Measurements from ENCODE around the gene GTF2F1. TPM values are rescaled to one million over a fixed set of nuclear protein-coding genes. Genes with fewer than 3 reads are reported as not detected.

Gene GTF2F1
- total and polyA plus RNA-seq, 9 of the 15 experiments (the other 6 are each of a cell fraction or from before 2014, with no cell fraction given): 4.7 to 75.4 (median 68.4) TPM

DNA sequence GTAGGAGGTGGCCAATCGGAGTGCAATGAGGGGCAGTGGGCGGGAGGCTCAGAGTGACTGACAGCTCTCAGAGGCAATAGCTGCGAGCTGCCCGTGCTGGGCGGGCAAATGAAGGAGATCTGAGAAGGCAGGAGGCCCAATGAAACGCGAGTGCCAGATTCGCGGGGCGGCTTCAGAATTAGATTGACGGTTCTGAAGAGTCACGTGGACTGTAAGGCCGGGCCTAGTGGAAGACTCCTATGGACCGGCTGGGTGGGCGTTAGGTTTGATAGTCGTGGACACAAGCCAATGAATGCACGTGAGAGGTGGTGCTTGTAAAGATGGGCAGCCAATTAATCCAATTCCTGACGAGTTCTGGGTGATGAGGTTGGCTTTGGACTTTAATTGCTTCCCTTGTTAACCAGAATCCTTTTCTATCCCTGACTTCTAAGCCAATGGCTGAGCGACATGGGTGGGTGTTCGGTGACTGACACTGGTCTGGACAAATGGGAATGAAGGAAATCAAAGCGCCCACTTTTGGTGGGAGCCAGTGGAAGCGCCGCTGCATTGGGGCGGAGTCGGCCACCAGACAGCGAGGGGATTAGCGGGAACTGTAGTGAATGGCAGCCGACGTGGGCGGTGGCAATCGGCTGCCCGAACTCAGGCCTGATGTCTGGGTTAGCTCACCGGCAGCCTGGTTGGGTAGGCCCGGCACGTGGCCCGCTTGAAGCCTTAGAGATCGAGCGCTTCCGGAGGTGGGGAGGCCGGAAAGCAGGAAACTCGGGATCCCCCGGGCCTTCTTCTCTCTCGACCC, 32.2 kb upstream of the GTF2F1 start (continued):
- TF ChIP-seq, protein P1, sequence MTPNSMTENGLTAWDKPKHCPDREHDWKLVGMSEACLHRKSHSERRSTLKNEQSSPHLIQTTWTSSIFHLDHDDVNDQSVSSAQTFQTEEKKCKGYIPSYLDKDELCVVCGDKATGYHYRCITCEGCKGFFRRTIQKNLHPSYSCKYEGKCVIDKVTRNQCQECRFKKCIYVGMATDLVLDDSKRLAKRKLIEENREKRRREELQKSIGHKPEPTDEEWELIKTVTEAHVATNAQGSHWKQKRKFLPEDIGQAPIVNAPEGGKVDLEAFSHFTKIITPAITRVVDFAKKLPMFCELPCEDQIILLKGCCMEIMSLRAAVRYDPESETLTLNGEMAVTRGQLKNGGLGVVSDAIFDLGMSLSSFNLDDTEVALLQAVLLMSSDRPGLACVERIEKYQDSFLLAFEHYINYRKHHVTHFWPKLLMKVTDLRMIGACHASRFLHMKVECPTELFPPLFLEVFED (CRISPR knock-in tag; conservative IDR thresholded peaks at IDR 0.05): peak; percentile 64; the same call in 1 of the 2 replicates
- TF ChIP-seq MCM2 (IDR thresholded peaks at IDR 0.05; ENCODE audit: low read depth): no peak
- TF ChIP-seq RAD51 (IDR thresholded peaks at IDR 0.05; ENCODE audit: borderline replicate concordance, low read depth): peak; percentile 97
- TF ChIP-seq ZZZ3 (IDR thresholded peaks at IDR 0.05): peak; percentile 76
- TF ChIP-seq TFAM (CRISPR knock-in tag; conservative IDR thresholded peaks at IDR 0.05): no peak
- TF ChIP-seq ZBED1 (IDR thresholded peaks at IDR 0.05): no peak
- TF ChIP-seq, protein P2, sequence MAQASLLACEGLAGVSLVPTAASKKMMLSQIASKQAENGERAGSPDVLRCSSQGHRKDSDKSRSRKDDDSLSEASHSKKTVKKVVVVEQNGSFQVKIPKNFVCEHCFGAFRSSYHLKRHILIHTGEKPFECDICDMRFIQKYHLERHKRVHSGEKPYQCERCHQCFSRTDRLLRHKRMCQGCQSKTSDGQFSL (CRISPR knock-in tag; IDR thresholded peaks at IDR 0.05): no peak
- TF ChIP-seq, protein P2 (tag; IDR thresholded peaks at IDR 0.05): no peak
- no peak for TF ChIP-seq HLTF (IDR thresholded peaks at IDR 0.05)
- TF ChIP-seq CREB1 (IDR thresholded peaks at IDR 0.05): no peak; the same call in 1 of the 2 replicates
- peak; percentile 73 for TF ChIP-seq CREB1 (CRISPR knock-in tag; IDR thresholded peaks at IDR 0.05)
- no peak for TF ChIP-seq ZKSCAN3 (CRISPR knock-in tag; IDR thresholded peaks at IDR 0.05)
- TF ChIP-seq, protein P3, sequence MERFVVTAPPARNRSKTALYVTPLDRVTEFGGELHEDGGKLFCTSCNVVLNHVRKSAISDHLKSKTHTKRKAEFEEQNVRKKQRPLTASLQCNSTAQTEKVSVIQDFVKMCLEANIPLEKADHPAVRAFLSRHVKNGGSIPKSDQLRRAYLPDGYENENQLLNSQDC (CRISPR knock-in tag; IDR thresholded peaks at IDR 0.05): no peak
- TF ChIP-seq, protein P4, sequence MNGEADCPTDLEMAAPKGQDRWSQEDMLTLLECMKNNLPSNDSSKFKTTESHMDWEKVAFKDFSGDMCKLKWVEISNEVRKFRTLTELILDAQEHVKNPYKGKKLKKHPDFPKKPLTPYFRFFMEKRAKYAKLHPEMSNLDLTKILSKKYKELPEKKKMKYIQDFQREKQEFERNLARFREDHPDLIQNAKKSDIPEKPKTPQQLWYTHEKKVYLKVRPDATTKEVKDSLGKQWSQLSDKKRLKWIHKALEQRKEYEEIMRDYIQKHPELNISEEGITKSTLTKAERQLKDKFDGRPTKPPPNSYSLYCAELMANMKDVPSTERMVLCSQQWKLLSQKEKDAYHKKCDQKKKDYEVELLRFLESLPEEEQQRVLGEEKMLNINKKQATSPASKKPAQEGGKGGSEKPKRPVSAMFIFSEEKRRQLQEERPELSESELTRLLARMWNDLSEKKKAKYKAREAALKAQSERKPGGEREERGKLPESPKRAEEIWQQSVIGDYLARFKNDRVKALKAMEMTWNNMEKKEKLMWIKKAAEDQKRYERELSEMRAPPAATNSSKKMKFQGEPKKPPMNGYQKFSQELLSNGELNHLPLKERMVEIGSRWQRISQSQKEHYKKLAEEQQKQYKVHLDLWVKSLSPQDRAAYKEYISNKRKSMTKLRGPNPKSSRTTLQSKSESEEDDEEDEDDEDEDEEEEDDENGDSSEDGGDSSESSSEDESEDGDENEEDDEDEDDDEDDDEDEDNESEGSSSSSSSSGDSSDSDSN (IDR thresholded peaks at IDR 0.05; ENCODE audit: borderline replicate concordance in 1 of 2, low read depth in 2 of 2, low read length in 2 of 2): no peak
- no peak for TF ChIP-seq SRSF7 (optimal IDR thresholded peaks at IDR 0.05; ENCODE audit: low read depth, low read length)
- TF ChIP-seq, protein P5, sequence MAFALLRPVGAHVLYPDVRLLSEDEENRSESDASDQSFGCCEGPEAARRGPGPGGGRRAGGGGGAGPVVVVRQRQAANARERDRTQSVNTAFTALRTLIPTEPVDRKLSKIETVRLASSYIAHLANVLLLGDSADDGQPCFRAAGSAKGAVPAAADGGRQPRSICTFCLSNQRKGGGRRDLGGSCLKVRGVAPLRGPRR (CRISPR knock-in tag; IDR thresholded peaks at IDR 0.05): no peak
- 0 out of 2 replicates have a peak, but pooled peaks have one; percentile 35 for TF ChIP-seq MYNN (IDR thresholded peaks at IDR 0.05)
- TF ChIP-seq MYNN (CRISPR knock-in tag; IDR thresholded peaks at IDR 0.05): no peak
- TF ChIP-seq ZNF583 (CRISPR knock-in tag; IDR thresholded peaks at IDR 0.05): peak; percentile 92
- no peak for TF ChIP-seq HSF4 (CRISPR knock-in tag; IDR thresholded peaks at IDR 0.05; ENCODE audit: borderline replicate concordance)
- no peak for TF ChIP-seq SRSF3 (IDR thresholded peaks at IDR 0.05; ENCODE audit: insufficient read depth, low read length)
- no peak for TF ChIP-seq CBX2 (IDR thresholded peaks at IDR 0.05; ENCODE audit: insufficient read depth, low read length, poor library complexity, severe bottlenecking)
- TF ChIP-seq MEIS2 (IDR thresholded peaks at IDR 0.05; ENCODE audit: partially characterized antibody): peak; percentile 87
- TF ChIP-seq EP400 (IDR thresholded peaks at IDR 0.05): peak; percentile 86
- peak; percentile 74; the same call in 1 of the 2 replicates for TF ChIP-seq ZNF644 (tag; IDR thresholded peaks at IDR 0.05; ENCODE audit: low read depth)

Data from K562 (cell line).